Gastrocnemius medialis (tissue), 4 donors: ENCODE data around the gene PIP4K2A. TPM values are rescaled to one million over a fixed set of nuclear protein-coding genes. Genes with fewer than 3 reads are reported as not detected.

ENCODE experiments used
- ATAC-seq, 2 donors: fragments of 150-250 bp; one replicate each; pipeline ENCODE4 v1.9.1; 2016
- DNase-seq, 2 donors: peaks; one replicate each; pipeline ENCODE4 v3.0.0-alpha.2; 2019
- H3K27ac ChIP-seq, 4 donors: fragments of 200-600 bp; sonication (generic); 1 replicate in 1 of 4; 2 replicates in 3 of 4; pipeline ENCODE4 v1.5.1; 2016 to 2018; ENCODE audit warnings: mild to moderate bottlenecking in 2 of 4, moderate library complexity in 1 of 4
- H3K27me3 ChIP-seq, 3 donors: fragments of 200-600 bp; sonication (generic) in 2 of 3; 1 replicate in 1 of 3; 2 replicates in 2 of 3; pipeline versions ENCODE4 v1.5.1 to v1.6.0; 2016 to 2019; ENCODE audit warnings: mild to moderate bottlenecking in 1 of 3, moderate library complexity in 1 of 3
- H3K36me3 ChIP-seq, 2 donors: fragments of 200-600 bp; sonication (generic) in 1 of 2; one replicate each; pipeline ENCODE4 v1.5.1; 2017 to 2018
- H3K4me1 ChIP-seq, 2 donors: fragments of 200-600 bp; sonication (generic) in 1 of 2; one replicate each; pipeline ENCODE4 v1.5.1; 2016 to 2017; ENCODE audit warnings: mild to moderate bottlenecking in 2 of 2
- H3K4me3 ChIP-seq, 4 donors: fragments of 200-600 bp; sonication (generic) in 3 of 4; 1 replicate in 1 of 4; 2 replicates in 3 of 4; pipeline ENCODE4 v1.5.1; 2016 to 2019; ENCODE audit warnings: mild to moderate bottlenecking in 2 of 4
- H3K9me3 ChIP-seq, 3 donors: fragments of 200-600 bp; sonication (generic) in 2 of 3; 1 replicate in 1 of 3; 2 replicates in 2 of 3; pipeline ENCODE4 v1.5.1; 2016 to 2019
- POLR2A ChIP-seq, 2 donors: fragments of 450-650 bp; IDR thresholded peaks; one replicate each; pipeline ENCODE4 v1.6.1; 2017; ENCODE audit warnings: antibody characterized with exemption in 2 of 2, mild to moderate bottlenecking in 2 of 2, moderate library complexity in 2 of 2
- in situ Hi-C, 4 donors: fragments of 200-750 bp; cut with MboI; loops; one replicate each; pipeline versions ENCODE4 v1.15.0 to v1.8.0; 2017; ENCODE audit warnings: low sequenced_read_pairs in 4 of 4
- intact Hi-C: fragments of 100-400 bp; cut with DNase I; formaldehyde crosslinking; loops from one replicate; pipeline ENCODE4 v1.15.1; 2023; ENCODE audit warnings: low total_unique reads
- total RNA-seq, 4 donors: library from RNA; depleted of rRNA; stranded (reverse); fragments of >200 nt; gene quantifications; one replicate each; pipeline versions ENCODE4 v1.1.0 to v1.2.3, GENCODE V29; 2016
- TF ChIP-seq, protein P1 (sequence below), 5 experiments: fragments of 450-650 bp in 3 of 5; fragments of 200-600 bp in 2 of 5; sonication (generic) in 2 of 5; IDR thresholded peaks in 4 of 5; conservative IDR thresholded peaks in 1 of 5; 1 replicate in 4 of 5; 2 replicates in 1 of 5; pipeline ENCODE4 v1.5.1; 2016 to 2019; ENCODE audit warnings: antibody characterized with exemption in 5 of 5, mild to moderate bottlenecking in 3 of 5, moderate library complexity in 3 of 5

Gene PIP4K2A
- total RNA-seq, 4 donors from 2014 or later: 3.9 to 7.5 (median 4.7) TPM

DNA sequence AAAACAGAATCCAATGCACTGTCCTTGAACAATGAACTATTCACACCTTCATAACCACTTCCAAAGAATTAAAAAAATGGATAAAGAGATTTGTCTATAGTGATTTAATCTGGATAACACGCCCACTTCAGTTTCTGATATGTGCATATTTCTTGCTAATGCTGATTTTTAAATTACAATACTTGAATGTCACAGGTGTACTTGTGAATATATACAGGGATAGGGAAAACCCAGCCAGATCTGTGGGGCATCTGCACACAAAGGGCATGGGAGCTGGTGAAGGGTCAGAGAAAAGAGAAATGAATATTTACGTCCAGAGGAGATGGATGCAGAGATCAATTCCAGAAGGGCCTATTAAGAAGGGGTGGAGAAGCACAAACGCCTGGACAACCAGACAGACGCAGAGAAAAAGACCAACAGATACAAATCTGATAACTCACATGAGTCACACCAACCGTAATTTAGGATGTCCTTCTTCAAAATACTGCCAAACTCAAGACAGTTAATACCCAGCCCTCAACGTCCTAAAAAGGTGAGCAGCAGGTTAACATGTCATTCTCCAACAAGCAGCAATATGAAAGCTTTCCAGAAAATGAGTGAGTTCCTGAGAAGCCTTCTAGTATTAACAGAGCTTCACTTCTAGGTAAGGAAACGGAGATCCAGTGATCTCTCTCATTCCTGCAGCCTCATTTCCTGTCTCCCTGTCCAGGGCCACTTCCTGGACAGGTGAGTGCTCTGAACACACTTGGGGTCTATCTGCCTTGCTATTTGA is 41.9 kb downstream of the PIP4K2A start:
- no peak overlapping the region for H3K4me3 ChIP-seq
- H3K9me3 ChIP-seq: no peaks in the 10 kb centered on the region
- H3K27ac ChIP-seq: no peak overlapping the region
- intact Hi-C loops: no loop called here
- TF ChIP-seq POLR2A (IDR thresholded peaks at IDR 0.05): no peak
- TF ChIP-seq, protein P1, sequence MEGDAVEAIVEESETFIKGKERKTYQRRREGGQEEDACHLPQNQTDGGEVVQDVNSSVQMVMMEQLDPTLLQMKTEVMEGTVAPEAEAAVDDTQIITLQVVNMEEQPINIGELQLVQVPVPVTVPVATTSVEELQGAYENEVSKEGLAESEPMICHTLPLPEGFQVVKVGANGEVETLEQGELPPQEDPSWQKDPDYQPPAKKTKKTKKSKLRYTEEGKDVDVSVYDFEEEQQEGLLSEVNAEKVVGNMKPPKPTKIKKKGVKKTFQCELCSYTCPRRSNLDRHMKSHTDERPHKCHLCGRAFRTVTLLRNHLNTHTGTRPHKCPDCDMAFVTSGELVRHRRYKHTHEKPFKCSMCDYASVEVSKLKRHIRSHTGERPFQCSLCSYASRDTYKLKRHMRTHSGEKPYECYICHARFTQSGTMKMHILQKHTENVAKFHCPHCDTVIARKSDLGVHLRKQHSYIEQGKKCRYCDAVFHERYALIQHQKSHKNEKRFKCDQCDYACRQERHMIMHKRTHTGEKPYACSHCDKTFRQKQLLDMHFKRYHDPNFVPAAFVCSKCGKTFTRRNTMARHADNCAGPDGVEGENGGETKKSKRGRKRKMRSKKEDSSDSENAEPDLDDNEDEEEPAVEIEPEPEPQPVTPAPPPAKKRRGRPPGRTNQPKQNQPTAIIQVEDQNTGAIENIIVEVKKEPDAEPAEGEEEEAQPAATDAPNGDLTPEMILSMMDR (IDR thresholded peaks at IDR 0.05 in 4 of 5, conservative IDR thresholded peaks at IDR 0.05 in 1 of 5): no peak
- in situ Hi-C loops: no loop called here
- H3K36me3 ChIP-seq: no peaks in the 10 kb centered on the region
- H3K27me3 ChIP-seq: no peaks in the 10 kb centered on the region
- ATAC-seq (no peak), DNase-seq (no peak)
- no peaks in the 10 kb centered on the region for H3K4me1 ChIP-seq

GRCh38 chr10:22670788-22671187 is 43.6 kb downstream of the PIP4K2A start:
- Histone ChIP-seq H3K36me3 (no peaks in the 10 kb centered on the region), H3K27ac (no peak overlapping the region), H3K4me3 (no peak overlapping the region), H3K4me1 (no peaks in the 10 kb centered on the region), H3K27me3 (no peaks in the 10 kb centered on the region), H3K9me3 (no peaks in the 10 kb centered on the region)
- ATAC-seq (no peak), DNase-seq (no peak)
- intact Hi-C loops: no loop called here
- TF ChIP-seq, protein P1 (IDR thresholded peaks at IDR 0.05 in 4 of 5, conservative IDR thresholded peaks at IDR 0.05 in 1 of 5): no peak
- no peak for TF ChIP-seq POLR2A (IDR thresholded peaks at IDR 0.05)
- in situ Hi-C loops: no loop called here

GRCh38 chr10:22669163-22669711 is 45.1 kb downstream of the PIP4K2A start:
- intact Hi-C loops: no loop called here
- in situ Hi-C loops: no loop called here
- Histone ChIP-seq H3K27ac (no peak overlapping the region), H3K9me3 (no peaks in the 10 kb centered on the region), H3K4me1 (no peaks in the 10 kb centered on the region), H3K4me3 (no peak overlapping the region), H3K36me3 (no peaks in the 10 kb centered on the region), H3K27me3 (no peaks in the 10 kb centered on the region)
- ATAC-seq (no peak), DNase-seq (no peak)
- TF ChIP-seq POLR2A (IDR thresholded peaks at IDR 0.05): no peak
- TF ChIP-seq, protein P1 (IDR thresholded peaks at IDR 0.05 in 4 of 5, conservative IDR thresholded peaks at IDR 0.05 in 1 of 5): no peak

GRCh38 chr10:22667093-22667480 is 47.3 kb downstream of the PIP4K2A start:
- no peaks in the 10 kb centered on the region for H3K27me3 ChIP-seq
- no peaks in the 10 kb centered on the region for H3K9me3 ChIP-seq
- in situ Hi-C loops (no loop called here), intact Hi-C loops (no loop called here)
- H3K4me1 ChIP-seq: no peaks in the 10 kb centered on the region
- H3K27ac ChIP-seq: no peak overlapping the region
- ATAC-seq: no peak
- no peak for TF ChIP-seq POLR2A (IDR thresholded peaks at IDR 0.05)
- TF ChIP-seq, protein P1 (IDR thresholded peaks at IDR 0.05 in 4 of 5, conservative IDR thresholded peaks at IDR 0.05 in 1 of 5): no peak
- no peak for DNase-seq
- H3K4me3 ChIP-seq: no peak overlapping the region
- no peaks in the 10 kb centered on the region for H3K36me3 ChIP-seq
